ENCODE results near the gene KIRREL1.

Gene KIRREL1

DNA sequence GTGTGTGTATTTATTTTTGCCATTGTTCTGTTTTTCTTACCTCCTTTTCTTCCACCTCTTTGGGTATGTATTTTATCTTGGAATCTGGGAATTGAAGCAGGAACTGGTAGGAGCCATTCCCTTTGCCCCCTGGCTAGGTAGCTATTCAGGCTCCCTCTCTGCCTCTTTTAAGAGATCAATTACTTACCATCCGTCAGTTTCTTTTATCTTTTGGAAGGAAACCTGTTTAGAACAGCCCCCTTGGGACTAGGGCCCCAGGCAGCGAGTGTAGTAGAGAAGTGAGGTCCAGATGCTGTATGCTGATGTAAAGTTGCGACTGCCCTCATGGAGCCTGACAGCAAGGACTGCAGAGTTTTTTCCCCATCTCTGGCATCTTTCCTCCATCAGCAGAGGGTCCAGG is 41.6 kb downstream of the KIRREL1 start:
- TF ChIP-seq, protein P1, sequence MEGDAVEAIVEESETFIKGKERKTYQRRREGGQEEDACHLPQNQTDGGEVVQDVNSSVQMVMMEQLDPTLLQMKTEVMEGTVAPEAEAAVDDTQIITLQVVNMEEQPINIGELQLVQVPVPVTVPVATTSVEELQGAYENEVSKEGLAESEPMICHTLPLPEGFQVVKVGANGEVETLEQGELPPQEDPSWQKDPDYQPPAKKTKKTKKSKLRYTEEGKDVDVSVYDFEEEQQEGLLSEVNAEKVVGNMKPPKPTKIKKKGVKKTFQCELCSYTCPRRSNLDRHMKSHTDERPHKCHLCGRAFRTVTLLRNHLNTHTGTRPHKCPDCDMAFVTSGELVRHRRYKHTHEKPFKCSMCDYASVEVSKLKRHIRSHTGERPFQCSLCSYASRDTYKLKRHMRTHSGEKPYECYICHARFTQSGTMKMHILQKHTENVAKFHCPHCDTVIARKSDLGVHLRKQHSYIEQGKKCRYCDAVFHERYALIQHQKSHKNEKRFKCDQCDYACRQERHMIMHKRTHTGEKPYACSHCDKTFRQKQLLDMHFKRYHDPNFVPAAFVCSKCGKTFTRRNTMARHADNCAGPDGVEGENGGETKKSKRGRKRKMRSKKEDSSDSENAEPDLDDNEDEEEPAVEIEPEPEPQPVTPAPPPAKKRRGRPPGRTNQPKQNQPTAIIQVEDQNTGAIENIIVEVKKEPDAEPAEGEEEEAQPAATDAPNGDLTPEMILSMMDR (IDR thresholded peaks at IDR 0.05) = no peak
- H3K27ac ChIP-seq = peak overlapping the region; percentile 25 to 40
- no peak overlapping the region for H3K4me3 ChIP-seq
- DNase-seq (ENCODE audit: low spot score) = no peak

DNA sequence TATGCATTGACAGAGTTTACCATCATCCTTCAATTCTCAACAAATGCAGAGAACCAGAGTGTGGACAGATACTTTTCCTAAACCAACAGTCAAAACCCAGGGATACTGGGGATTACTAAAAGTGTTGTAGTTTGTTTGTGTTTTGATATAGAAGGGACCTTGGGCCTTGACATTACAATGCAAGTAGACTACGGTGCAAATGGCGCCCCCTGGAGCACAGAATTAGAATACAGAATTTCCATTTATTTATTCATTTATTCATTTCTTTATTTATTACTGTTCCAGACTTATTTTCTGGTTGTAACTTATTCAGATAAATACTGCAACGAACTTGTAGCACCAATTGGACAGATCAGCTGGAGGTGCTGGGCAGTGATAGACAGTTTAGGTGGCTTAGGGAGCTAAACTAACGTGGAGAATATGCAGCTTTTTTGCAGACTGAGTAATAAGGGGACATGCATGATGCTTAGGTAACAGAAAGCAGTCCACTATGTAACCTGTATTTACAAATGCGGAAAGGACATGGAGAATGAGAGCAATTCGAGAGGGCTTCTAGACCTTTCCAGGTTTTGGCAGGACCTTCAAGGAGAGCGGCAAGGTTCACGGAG is 42.6 kb downstream of the KIRREL1 start:
- TF ChIP-seq, protein P1 (IDR thresholded peaks at IDR 0.05) = peak; percentile 71
- Histone ChIP-seq H3K27ac (peak overlapping the region in 1 of 2 donors; percentile 40), H3K4me3 (no peak overlapping the region)
- DNase-seq (ENCODE audit: low spot score) = no peak

DNA sequence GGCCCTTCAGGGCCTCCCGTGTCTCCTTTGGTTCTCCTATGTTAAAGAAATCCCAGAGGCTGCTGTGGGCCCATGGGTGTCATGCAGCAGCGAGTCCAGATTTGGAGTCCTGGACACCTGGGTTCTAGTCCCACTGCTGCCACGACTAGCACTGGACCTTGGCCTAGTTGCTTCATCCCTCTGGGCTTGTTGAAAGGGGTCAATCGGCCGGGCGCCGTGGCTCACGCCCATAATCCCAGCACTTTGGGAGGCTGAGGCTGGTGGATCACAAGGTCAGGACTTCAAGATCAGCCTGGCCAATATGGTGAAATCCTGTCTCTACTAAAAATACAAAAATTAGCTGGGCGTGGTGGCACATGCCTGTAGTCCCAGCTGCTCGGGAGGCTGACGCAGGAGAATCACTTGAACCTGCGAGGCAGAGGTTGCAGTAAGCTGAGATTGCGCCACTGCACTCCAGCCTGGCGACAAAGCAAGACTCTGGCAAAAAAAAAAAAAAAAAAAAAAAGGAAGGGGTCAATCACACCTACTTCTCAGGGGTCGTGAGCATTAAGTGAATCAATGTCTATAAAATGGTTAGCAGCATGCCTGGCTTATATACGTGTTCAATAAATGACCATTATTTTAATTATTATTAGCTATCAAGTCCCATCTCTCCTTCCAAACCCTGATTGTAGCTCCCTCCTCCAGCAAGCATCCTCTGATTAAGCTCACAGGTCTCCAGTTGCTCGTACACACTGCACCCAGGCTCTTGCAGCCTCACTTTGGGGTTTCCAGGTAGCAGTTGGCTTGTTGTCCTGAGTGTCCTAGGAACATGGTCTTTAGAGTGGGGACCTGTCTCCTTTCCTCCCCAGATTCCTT is 43.8 kb downstream of the KIRREL1 start:
- H3K27ac ChIP-seq = peak overlapping the region; percentile 21 to 57
- TF ChIP-seq, protein P1 (IDR thresholded peaks at IDR 0.05) = no peak
- peak overlapping the region; percentile 30 for H3K4me3 ChIP-seq
- DNase-seq (ENCODE audit: low spot score) = no peak

DNA sequence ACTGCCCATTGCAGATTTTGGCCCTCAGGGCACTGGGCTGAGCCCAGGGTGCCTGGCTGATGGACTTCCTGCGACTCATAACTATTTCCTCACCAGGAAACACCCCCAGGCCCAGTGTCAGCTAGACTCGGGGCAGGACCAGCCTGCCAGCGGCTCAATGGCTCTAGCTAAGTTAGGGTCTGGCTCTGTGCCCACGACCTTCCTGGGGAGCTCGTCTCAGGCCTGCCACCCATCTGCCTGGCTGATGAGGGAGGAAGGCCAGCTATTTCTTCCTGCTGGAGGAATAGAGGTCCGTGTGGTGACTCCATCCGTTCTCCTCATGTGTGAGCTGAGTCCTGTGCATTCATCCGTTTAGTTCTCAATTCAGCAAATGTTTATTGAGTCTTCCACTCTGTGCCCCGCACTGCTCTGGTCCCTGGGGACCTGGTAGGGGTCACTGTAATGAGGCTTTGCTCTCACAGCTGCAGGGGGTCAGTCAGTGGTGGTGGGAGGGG is 44.5 kb downstream of the KIRREL1 start:
- TF ChIP-seq, protein P1 (IDR thresholded peaks at IDR 0.05) = no peak
- H3K4me3 ChIP-seq = peak overlapping the region; percentile 30
- DNase-seq (ENCODE audit: low spot score) = no peak
- peak overlapping the region; percentile 21 to 57 for H3K27ac ChIP-seq

DNA sequence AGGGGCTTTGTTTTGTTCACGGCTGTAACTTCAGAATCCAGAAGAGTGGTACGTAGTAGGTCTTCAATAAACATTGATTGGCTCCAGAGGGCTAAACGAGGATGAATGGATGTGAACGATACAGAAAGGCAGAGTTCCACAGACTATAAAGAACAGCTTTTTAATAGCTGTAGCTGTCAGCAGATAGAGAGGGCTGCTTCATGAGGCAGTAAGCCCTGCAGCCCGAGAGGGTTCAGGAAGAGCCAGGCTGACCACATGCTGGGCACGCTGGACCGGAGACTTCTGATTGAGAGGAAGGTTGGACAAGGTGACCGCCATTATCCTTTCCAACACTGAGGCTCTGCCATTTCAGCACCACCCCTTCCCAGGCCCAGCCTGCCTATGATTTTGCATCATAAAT is 45.3 kb downstream of the KIRREL1 start:
- peak overlapping the region in 1 of 2 donors; percentile 22 for H3K27ac ChIP-seq
- DNase-seq (ENCODE audit: low spot score) = no peak
- no peak overlapping the region for H3K4me3 ChIP-seq
- TF ChIP-seq, protein P1 (IDR thresholded peaks at IDR 0.05) = no peak

DNA sequence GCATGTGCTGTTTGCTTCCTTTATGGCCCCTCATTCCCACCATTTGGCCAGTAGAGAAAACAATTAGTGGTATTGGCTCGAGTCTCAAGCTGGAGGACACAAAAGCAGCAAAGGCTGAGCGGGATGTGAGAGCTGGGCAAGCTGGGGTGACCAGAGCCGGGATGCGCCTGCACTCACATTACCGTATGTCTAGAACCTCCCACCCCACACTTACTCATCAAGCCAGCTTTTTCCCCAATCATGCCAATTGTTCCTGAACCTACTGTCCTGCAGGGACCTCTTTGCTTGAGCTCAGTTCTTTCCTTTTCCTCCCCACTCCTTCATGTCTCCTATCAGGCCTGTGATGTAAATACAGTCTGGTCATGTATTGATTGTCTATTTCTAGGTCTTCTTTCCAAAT is 45.9 kb downstream of the KIRREL1 start:
- TF ChIP-seq, protein P1 (IDR thresholded peaks at IDR 0.05) = no peak
- H3K4me3 ChIP-seq = no peak overlapping the region
- H3K27ac ChIP-seq = peak overlapping the region in 1 of 2 donors; percentile 22
- DNase-seq (ENCODE audit: low spot score) = no peak
